GM18502 (cell line): ENCODE measurements around the gene PLEKHG5.

Source experiments
- ATAC-seq: cut with Tn5 transposase; IDR thresholded peaks from one replicate; pipeline ENCODE4 v1.9.1; 2021; ENCODE audit warnings: mild to moderate bottlenecking; ENCODE audit not compliant: unreplicated experiment, poor library complexity

PLEKHG5 gene

DNA sequence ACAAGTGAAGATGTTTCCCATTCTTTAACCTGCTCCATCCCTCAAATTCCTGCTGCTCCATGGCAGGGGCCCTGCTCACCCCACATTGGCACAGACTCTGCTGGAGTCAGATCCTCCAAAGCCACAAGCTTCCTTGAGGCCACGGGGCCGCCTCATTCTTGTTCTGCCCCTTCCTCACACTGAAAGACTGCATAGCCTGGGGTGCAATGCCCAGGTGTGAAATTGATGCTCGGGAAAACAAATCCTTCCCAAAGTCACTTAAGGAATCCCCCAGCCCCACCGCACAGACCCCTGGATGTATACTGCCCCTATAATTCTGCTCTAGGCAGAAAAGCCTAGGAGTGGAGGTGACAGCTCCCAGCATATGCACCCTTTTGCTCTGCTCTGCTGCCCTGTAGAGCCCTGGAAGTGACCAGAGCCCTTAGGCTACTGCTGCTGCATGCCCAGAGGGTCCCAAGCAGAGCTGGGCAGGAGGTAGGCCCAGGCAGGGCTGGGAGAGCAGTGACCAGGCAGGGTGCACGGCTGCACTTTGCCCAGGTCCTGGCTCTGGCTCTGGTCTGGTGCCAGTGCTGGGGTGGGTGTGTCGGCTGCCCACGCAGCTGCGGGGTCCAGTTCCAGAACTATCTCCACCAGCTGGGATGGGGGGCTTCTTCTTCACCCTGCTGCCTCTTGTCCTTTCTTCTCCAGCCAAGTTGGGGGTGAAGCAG is 73.4 kb downstream of the PLEKHG5 start:
- no peak for ATAC-seq
